GM12878 (cell line): ENCODE data around the gene TLL2. TPM values are rescaled to one million over a fixed set of nuclear protein-coding genes. Genes with fewer than 3 reads are reported as not detected.

Experiments used
- ATAC-seq: fragments of 200-7000 bp; cut with Tn5 transposase; 3 replicates; pipeline ENCODE4 v1.9.1; 2020; ENCODE audit warnings: mild to moderate bottlenecking, moderate library complexity
- BruUV-seq: library from RNA; stranded (reverse); fragments of 400-500 nt; replicated peaks from 2 replicates; lab custom pipeline; 2021; lab: Mats Ljungman, UMichigan
- CTCF ChIA-PET: fragments of 300-600 bp; sonication (Branson Sonifier 250); formaldehyde crosslinking; extraction: SDS; loops from one replicate; lab custom pipeline; 2021; ENCODE audit warnings: inconsistent platforms; lab: Yijun Ruan, JAX
- POLR2A ChIA-PET: fragments of 350-600 bp; formaldehyde crosslinking; extraction: SDS; loops from one replicate; lab custom pipeline; 2021; ENCODE audit warnings: inconsistent platforms; lab: Charles Lee
- RAD21 ChIA-PET: fragments of 300-600 bp; sonication (Branson Sonifier 250); formaldehyde crosslinking; loops from one replicate; lab custom pipeline; 2023; ENCODE audit warnings: antibody characterized with exemption; ENCODE audit not compliant: unreplicated experiment; lab: Charles Lee
- SMC1A ChIA-PET: fragments of 300-600 bp; sonication (Branson Sonifier 250); formaldehyde crosslinking; loops from one replicate; lab custom pipeline; 2023; ENCODE audit not compliant: unreplicated experiment, uncharacterized antibody; lab: Charles Lee
- DNase-seq: peaks from one replicate; pipeline ENCODE4 v3.0.0-alpha.2; 2011; ENCODE audit warnings: low read depth, low spot score
- FAIRE-seq: peaks from 3 replicates; lab custom pipeline; 2011; peaks lifted over from hg19 to GRCh38; lab: Jason Lieb, UNC
- H2AFZ ChIP-seq: 2 replicates; pipeline ENCODE4 v1.6.0; 2011; ENCODE audit warnings: low read depth, low read length, control low read depth; ENCODE audit not compliant: control insufficient read depth
- H3K27ac ChIP-seq: 2 replicates; pipeline ENCODE4 v1.5.1; 2011; ENCODE audit warnings: control low read depth; ENCODE audit not compliant: control insufficient read depth, insufficient read depth
- H3K27me3 ChIP-seq, 2 experiments: replicated peaks in 1 of 2; 2 replicates each; pipeline versions ENCODE4 v1.6.0 to v1.6.1; 2011; ENCODE audit warnings: low read length in 1 of 2; ENCODE audit not compliant: control insufficient read depth in 2 of 2, insufficient read depth in 2 of 2
- H3K36me3 ChIP-seq, 2 experiments: 2 replicates each; pipeline ENCODE4 v1.5.1; 2011; ENCODE audit warnings: low read length in 1 of 2; ENCODE audit not compliant: control insufficient read depth in 2 of 2, insufficient read depth in 2 of 2
- H3K4me1 ChIP-seq: 2 replicates; pipeline ENCODE4 v1.6.1; 2011; ENCODE audit warnings: mild to moderate bottlenecking, low read length, moderate library complexity, mixed read lengths; ENCODE audit not compliant: control insufficient read depth, insufficient read depth
- H3K4me2 ChIP-seq: 2 replicates; pipeline ENCODE4 v1.6.0; 2011; ENCODE audit warnings: control low read depth; ENCODE audit not compliant: control insufficient read depth, insufficient read depth
- H3K4me3 ChIP-seq: fragments of 200-600 bp; sonication (generic); 2 replicates; pipeline ENCODE4 v1.5.1; 2016
- H3K79me2 ChIP-seq: 2 replicates; pipeline ENCODE4 v1.6.0; 2011; ENCODE audit warnings: low read length; ENCODE audit not compliant: control insufficient read depth, insufficient read depth
- H3K9ac ChIP-seq: 2 replicates; pipeline ENCODE4 v1.8.0; 2011; ENCODE audit warnings: low read length, control low read depth, mixed read lengths; ENCODE audit not compliant: control insufficient read depth, insufficient read depth
- H3K9me3 ChIP-seq: replicated peaks from 3 replicates; pipeline ENCODE4 v1.5.1; 2011; ENCODE audit warnings: mild to moderate bottlenecking, low read length; ENCODE audit not compliant: control insufficient read depth, insufficient read depth
- H4K20me1 ChIP-seq: 2 replicates; pipeline ENCODE4 v1.6.0; 2011; ENCODE audit not compliant: control insufficient read depth, insufficient read depth
- HDAC6 ChIP-seq: fragments of 200-600 bp; sonication (generic); IDR thresholded peaks from one replicate; pipeline ENCODE4 v1.8.0; 2017; ENCODE audit warnings: antibody characterized with exemption; ENCODE audit not compliant: unreplicated experiment
- IKZF2 ChIP-seq, 2 experiments: fragments of 450-650 bp; IDR thresholded peaks; 2 replicates each; pipeline ENCODE4 v1.6.1; 2017; ENCODE audit warnings: mild to moderate bottlenecking in 2 of 2, moderate library complexity in 2 of 2
- RCOR1 ChIP-seq: conservative IDR thresholded peaks from 2 replicates; pipeline ENCODE4 v1.6.1; 2012; ENCODE audit warnings: low read depth, low read length, improper control_type of control experiment
- RFX5 ChIP-seq: IDR thresholded peaks from 2 replicates; pipeline ENCODE4 v1.6.1; 2011; ENCODE audit warnings: low read depth, low read length, improper control_type of control experiment
- SMAD1 ChIP-seq: fragments of 450-650 bp; IDR thresholded peaks from 2 replicates; pipeline ENCODE4 v1.6.1; 2018; ENCODE audit warnings: mild to moderate bottlenecking, low read depth; ENCODE audit not compliant: partially characterized antibody
- SUPT20H ChIP-seq: IDR thresholded peaks from 2 replicates; pipeline ENCODE4 v1.6.1; 2011; ENCODE audit warnings: low read depth, mild to moderate bottlenecking, low read length, moderate library complexity, borderline replicate concordance; ENCODE audit not compliant: control insufficient read depth
- whole genome bisulfite sequencing: methylation state at CpG from one replicate; pipeline ENCODE4 v1.1.6; 2016; ENCODE audit warnings: low lambda C conversion rate; ENCODE audit not compliant: insufficient replicate concordance, insufficient coverage; ENCODE audit errors: missing lambda C conversion rate; 5-methylcytosine and 5-hydroxymethylcytosine counted together
- in situ Hi-C: fragments of 300-500 bp; cut with MboI; formaldehyde crosslinking; loops from 9 replicates; pipeline ENCODE4 v1.14.3; 2018; ENCODE audit warnings: mixed read lengths
- intact Hi-C: fragments of 100-400 bp; cut with micrococcal nuclease; formaldehyde crosslinking; loops from one replicate; pipeline ENCODE4 v1.14.2; 2022; ENCODE audit not compliant: unreplicated experiment
- polyA plus RNA-seq, 11 experiments: library from polyadenylated mRNA; depleted of rRNA in 4 of 11; unstranded in 6 of 11; stranded (reverse) in 5 of 11; fragments of >200 nt; fragmentation: Nextera tagmentation in 4 of 11; fragmentation: Illumina TruSeq in 1 of 11; extraction: Ambion mirVana in 4 of 11; extraction: Trizol in 1 of 11; gene quantifications; 1 replicate in 1 of 11; 2 replicates in 10 of 11; pipeline versions ENCODE4 v1.2.1 to v1.2.3, GENCODE V29; 2011 to 2016; ENCODE audit warnings: inconsistent platforms in 2 of 11, missing spikeins in 2 of 11, low read depth in 1 of 11
- total RNA-seq, 4 experiments: library from RNA; depleted of rRNA in 3 of 4; stranded (reverse); fragments of >200 nt in 3 of 4; fragmentation: Illumina TruSeq in 1 of 4; extraction: Trizol in 1 of 4; gene quantifications; 2 replicates each; pipeline versions ENCODE4 v1.2.1 to v1.2.3, GENCODE V29; 2013 to 2021
- TF ChIP-seq, protein P1 (sequence below): fragments of 150-350 bp; IDR thresholded peaks from 2 replicates; pipeline ENCODE4 v1.6.1; 2014; ENCODE audit warnings: mild to moderate bottlenecking, low read depth, low read length
- TF ChIP-seq, protein P2 (sequence below): IDR thresholded peaks from 2 replicates; pipeline ENCODE4 v1.6.1; 2011; ENCODE audit warnings: borderline replicate concordance, low read depth, mild to moderate bottlenecking, moderate library complexity, mixed read lengths, low read length; ENCODE audit not compliant: insufficient read depth; ENCODE audit errors: extremely low read length
- TF ChIP-seq, protein P3 (sequence below): fragments of 450-650 bp; IDR thresholded peaks from 2 replicates; pipeline ENCODE4 v1.6.1; 2014; ENCODE audit warnings: mild to moderate bottlenecking

The TLL2 gene
- total and polyA plus RNA-seq, 10 of the 15 experiments (the other 5 are each of a cell fraction or from before 2014, with no cell fraction given), result 0.02 to 2.1 (median 0.52) TPM

DNA sequence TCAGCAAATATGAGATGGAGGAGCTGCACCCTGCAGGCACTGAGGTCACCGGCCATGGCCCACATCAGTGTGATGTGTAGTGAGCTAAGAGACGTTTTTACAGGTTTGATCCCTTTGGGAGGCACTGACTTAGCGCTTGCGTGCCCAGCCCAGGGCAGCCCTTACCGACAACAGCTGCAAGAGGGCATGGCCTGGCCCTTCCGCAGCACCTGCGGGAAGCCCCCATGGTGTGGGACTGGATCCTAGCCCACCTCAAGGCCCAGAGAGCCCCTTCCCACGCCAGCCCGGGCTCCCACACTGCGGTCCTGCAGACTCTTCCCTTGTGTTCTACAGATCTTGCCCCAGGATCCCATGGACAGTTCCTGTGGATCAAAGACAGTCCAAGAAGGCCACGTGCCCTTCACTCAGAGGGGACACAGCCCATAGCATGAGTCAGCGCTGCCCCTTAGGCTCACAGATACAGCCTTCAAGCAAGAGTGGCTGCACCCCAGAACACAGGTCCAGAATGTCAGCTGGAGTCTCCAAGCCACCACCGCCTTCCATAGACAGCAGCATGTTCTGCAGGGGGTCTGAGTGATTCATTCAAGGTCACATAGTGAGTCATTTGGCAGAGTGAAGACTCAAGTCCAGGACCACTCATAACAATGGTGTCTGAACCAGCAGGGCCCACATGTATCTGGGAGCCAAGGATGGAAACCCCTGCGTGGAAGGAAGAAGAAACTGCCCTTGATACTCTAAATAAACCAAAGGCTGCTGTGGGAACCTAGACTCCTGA, 25.4 kb downstream of the TLL2 start:
- CTCF ChIA-PET, result interaction anchor here (1.3 kb wide), 1 partner anchor 91 kb away, joined by 3 read pairs; no protein-coding TSS in a partner anchor
- no peak overlapping the region for H3K9ac ChIP-seq
- no peaks in the 10 kb centered on the region for H3K27me3 ChIP-seq
- H3K4me2 ChIP-seq, result no peak overlapping the region
- no peak overlapping the region for H3K4me3 ChIP-seq
- H2AFZ ChIP-seq, result no peak overlapping the region
- FAIRE-seq (no peak), ATAC-seq (no peak), DNase-seq (no peak)
- no peak overlapping the region for H3K27ac ChIP-seq
- intact Hi-C loops (no loop called here), in situ Hi-C loops (no loop called here)
- TF ChIP-seq HDAC6 (no peak), SMAD1 (no peak), RFX5 (no peak)
- no peaks in the 10 kb centered on the region; a peak in 1 of 4 replicates for H3K36me3 ChIP-seq
- no peaks in the 10 kb centered on the region for H4K20me1 ChIP-seq
- no TSS peak for BruUV-seq
- H3K79me2 ChIP-seq, result no peaks in the 10 kb centered on the region
- WGBS, result 35% methylated on average over 14 of the region's 14 CpGs
- POLR2A ChIA-PET, result no interaction called here
- RAD21 ChIA-PET, result no interaction called here
- SMC1A ChIA-PET, result no interaction called here
- no peaks in the 10 kb centered on the region for H3K4me1 ChIP-seq
- no peaks in the 10 kb centered on the region for H3K9me3 ChIP-seq

DNA sequence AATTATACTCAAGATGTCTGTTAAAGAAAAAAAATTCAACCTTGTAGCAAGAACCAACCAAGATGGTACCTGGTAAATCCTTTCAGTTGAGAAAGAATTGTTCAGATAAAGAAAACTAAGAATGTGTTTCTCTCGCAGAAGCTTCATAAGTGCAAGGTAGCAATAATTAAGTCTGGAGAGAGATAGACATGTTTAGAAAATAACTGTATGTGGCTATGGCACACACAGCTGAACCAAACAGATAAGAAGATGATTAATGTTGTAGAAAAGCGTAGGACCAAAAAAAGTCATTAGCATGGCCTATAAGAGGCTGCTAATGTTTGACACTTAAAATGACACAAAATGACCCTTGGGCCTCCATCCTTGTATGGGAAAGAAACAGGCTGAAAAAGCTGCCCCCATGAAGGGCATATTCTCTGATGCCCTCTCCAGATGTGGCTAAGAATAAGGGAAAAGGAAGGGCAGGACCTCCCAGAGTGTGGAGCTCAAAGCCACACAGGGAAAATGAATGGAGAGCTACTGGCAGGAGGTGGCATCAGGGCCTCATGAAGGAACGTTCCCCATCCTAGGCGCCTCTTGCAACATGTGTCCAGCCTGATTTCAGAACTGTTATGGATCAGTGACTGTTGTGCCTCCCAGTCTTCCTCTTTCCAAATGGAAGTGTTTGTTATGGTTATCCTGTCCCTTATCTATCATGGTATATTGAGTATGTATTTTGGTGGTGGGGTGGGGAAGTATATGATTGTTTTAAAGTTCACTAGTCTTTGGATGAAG, 30.7 kb downstream of the TLL2 start:
- DNase-seq, result no peak
- in situ Hi-C loops, result no loop called here
- CTCF ChIA-PET, result no interaction called here
- H3K9me3 ChIP-seq, result no peaks in the 10 kb centered on the region
- WGBS, result 47% methylated on average over 4 of the region's 4 CpGs
- H4K20me1 ChIP-seq, result no peaks in the 10 kb centered on the region
- no peak overlapping the region for H3K9ac ChIP-seq
- POLR2A ChIA-PET, result interaction anchor here (0.7 kb wide), 1 partner anchor 449 kb away, joined by 3 read pairs; no protein-coding TSS in a partner anchor
- intact Hi-C loops, result no loop called here
- no peaks in the 10 kb centered on the region for H3K36me3 ChIP-seq
- no peaks in the 10 kb centered on the region for H3K79me2 ChIP-seq
- H3K4me1 ChIP-seq, result no peaks in the 10 kb centered on the region
- ATAC-seq, result no peak
- BruUV-seq, result no TSS peak
- no peaks in the 10 kb centered on the region for H3K27me3 ChIP-seq
- FAIRE-seq, result no peak
- SMC1A ChIA-PET, result interaction anchor here (1.0 kb wide), 1 partner anchor 11 kb away, joined by 3 read pairs; no protein-coding TSS in a partner anchor
- H2AFZ ChIP-seq, result no peak overlapping the region
- RAD21 ChIA-PET, result no interaction called here
- H3K4me2 ChIP-seq, result no peak overlapping the region
- H3K27ac ChIP-seq, result no peak overlapping the region
- H3K4me3 ChIP-seq, result no peak overlapping the region
- no peak for TF ChIP-seq RCOR1
- no peak for TF ChIP-seq SUPT20H
- no peak for TF ChIP-seq IKZF2 (IDR thresholded peaks at IDR 0.05)
- TF ChIP-seq, protein P1, sequence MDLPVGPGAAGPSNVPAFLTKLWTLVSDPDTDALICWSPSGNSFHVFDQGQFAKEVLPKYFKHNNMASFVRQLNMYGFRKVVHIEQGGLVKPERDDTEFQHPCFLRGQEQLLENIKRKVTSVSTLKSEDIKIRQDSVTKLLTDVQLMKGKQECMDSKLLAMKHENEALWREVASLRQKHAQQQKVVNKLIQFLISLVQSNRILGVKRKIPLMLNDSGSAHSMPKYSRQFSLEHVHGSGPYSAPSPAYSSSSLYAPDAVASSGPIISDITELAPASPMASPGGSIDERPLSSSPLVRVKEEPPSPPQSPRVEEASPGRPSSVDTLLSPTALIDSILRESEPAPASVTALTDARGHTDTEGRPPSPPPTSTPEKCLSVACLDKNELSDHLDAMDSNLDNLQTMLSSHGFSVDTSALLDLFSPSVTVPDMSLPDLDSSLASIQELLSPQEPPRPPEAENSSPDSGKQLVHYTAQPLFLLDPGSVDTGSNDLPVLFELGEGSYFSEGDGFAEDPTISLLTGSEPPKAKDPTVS, result no peak
- TF ChIP-seq, protein P2, sequence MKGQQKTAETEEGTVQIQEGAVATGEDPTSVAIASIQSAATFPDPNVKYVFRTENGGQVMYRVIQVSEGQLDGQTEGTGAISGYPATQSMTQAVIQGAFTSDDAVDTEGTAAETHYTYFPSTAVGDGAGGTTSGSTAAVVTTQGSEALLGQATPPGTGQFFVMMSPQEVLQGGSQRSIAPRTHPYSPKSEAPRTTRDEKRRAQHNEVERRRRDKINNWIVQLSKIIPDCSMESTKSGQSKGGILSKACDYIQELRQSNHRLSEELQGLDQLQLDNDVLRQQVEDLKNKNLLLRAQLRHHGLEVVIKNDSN, result no peak
- TF ChIP-seq, protein P3, sequence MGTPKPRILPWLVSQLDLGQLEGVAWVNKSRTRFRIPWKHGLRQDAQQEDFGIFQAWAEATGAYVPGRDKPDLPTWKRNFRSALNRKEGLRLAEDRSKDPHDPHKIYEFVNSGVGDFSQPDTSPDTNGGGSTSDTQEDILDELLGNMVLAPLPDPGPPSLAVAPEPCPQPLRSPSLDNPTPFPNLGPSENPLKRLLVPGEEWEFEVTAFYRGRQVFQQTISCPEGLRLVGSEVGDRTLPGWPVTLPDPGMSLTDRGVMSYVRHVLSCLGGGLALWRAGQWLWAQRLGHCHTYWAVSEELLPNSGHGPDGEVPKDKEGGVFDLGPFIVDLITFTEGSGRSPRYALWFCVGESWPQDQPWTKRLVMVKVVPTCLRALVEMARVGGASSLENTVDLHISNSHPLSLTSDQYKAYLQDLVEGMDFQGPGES, result no peak
